ENCODE data around the gene TYMP. TPM values are rescaled to one million over a fixed set of nuclear protein-coding genes. Genes with fewer than 3 reads are reported as not detected.
"Not testable (repeated sequence)": the region's sequence is repeated elsewhere in the genome, so short reads cannot be mapped to it uniquely, and the experiment has no call there.

Gene TYMP
- total RNA-seq, 2 experiments from 2014 or later: 89.1 to 90.2 TPM

DNA sequence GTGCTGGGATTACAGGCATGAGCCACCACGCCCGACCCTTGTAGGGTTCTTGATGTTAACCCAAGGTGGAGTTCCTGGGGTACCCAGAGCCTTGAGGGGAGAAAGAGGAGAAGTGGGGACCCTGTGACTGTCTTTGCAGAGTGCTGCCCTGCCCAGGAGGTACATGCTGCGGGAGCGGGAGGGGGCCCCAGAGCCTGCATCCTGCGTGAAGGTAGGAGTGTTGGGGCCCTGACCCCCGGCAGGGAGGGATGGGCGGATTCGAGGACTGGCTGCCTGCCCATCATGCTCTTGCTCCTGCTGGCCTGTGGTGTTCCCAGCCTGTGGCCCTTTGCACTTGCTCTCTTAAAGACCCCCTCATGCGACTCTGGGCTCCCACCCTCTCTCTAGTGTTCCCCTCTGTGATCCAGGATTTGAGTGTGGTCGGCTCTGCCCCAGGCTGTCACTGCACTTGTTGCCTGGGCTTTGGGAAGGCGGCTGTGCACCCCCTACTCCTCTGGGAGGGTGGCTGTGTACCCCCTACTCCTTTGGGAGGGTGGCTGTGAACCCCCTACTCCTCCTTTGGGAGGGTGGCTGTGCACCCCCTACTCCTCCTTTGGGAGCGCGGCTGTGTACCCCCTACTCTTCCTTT is 8.9 kb downstream of the TYMP start:
- Mint-ChIP-seq H3K4me1 (peaks cover 19% of the 10 kb centered on the region), H3K4me3 (no peak overlapping the region), H3K27me3 (no peaks in the 10 kb centered on the region), H3K9me3 (no peaks in the 10 kb centered on the region), H3K27ac (no peak overlapping the region), H3K36me3 (ENCODE audit: low read depth) (peaks cover 43% of the 10 kb centered on the region)
- DNase-seq: no peak
- ChIA-PET CTCF (no interaction called here), POLR2A (interaction anchor here (12.1 kb wide), 1 partner anchor 12 kb away, joined by 321 read pairs; the partner anchor contains the start of genes LMF2 and NCAPH2)

DNA sequence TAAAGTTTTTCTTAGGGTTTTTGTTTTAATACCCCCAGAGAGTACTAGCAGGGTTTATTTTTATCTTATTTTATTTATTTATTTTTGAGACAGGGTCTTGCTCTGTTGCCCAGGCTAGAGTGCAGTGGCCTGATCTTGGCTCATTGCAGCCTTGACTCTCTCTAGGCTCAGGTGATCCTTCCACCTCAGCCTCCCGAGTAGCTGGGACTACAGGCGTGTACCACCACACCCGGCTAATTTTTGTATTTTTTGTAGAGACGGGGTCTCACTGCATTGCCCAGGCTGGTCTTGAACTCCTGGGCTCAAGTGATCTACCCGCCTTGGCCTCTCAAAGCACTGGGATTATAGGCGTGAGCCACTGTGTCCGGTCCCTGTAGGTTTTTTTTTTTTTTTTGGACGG is 9.6 kb downstream of the TYMP start:
- POLR2A ChIA-PET, H3K9me3 Mint-ChIP-seq, H3K4me3 Mint-ChIP-seq, DNase-seq, H3K27ac Mint-ChIP-seq, CTCF ChIA-PET, H3K27me3 Mint-ChIP-seq: not testable (repeated sequence)
- Mint-ChIP-seq H3K4me1 (peaks cover 21% of the 10 kb centered on the region), H3K36me3 (ENCODE audit: low read depth) (peaks cover 47% of the 10 kb centered on the region)

- H3K36me3 Mint-ChIP-seq (ENCODE audit: low read depth): peaks cover 49% of the 10 kb centered on the region
- CTCF ChIA-PET: no interaction called here
- H3K27ac Mint-ChIP-seq: no peak overlapping the region
- no peak for DNase-seq
- POLR2A ChIA-PET: interaction anchor here (1.0 to 3.2 kb wide), 3 partner anchors 10 to 12 kb away, joined by 3 to 31 read pairs (median 3); partner anchors contain the start of genes LMF2, NCAPH2 and TYMP
- no peaks in the 10 kb centered on the region for H3K27me3 Mint-ChIP-seq
- no peak overlapping the region for H3K4me3 Mint-ChIP-seq
- no peaks in the 10 kb centered on the region for H3K9me3 Mint-ChIP-seq
- peaks cover 18% of the 10 kb centered on the region for H3K4me1 Mint-ChIP-seq
These were observed 10.7 kb downstream of the TYMP start for GRCh38 chr22:50519151-50519550.

- H3K4me1 Mint-ChIP-seq: peaks cover 16% of the 10 kb centered on the region
- CTCF ChIA-PET: no interaction called here
These were observed 11.2 kb downstream of the TYMP start for GRCh38 chr22:50518606-50519005.

DNA sequence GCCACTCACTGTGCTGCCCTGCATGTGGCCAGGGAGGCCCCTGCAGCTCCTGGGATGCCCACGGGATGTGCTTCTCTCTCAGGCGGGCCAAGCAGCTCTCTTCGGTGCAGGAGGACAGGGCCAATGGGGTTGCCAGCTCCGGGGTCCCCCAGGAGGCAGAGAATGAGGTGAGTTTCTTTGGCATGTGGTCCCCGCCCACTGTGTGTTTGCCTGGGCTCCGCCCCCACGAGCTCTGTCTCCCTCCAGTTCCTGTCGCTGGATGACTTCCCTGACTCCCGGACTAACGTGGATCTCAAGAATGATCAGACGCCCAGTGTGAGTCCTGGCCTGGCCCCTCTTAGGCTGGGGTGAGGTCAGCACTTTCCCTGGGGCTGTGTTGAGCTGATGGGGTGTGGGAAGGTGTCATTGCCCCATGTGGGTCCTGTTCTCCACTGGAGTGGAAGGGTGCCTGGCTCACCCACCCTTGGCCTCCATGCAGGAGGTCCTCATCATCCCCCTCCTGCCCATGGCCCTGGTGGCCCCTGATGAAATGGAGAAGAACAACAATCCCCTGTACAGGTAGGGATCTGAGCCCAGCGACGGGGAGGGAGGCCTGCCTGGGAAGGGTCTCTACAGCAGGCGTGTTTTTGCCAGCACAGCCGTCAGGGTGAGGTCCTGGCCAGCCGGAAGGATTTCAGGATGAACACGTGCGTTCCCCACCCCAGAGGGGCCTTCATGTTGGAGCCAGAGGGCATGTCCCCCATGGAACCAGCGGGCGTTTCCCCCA is 12.1 kb downstream of the TYMP start:
- H3K36me3 Mint-ChIP-seq (ENCODE audit: low read depth): peaks cover 41% of the 10 kb centered on the region
- peaks cover 12% of the 10 kb centered on the region for H3K4me1 Mint-ChIP-seq
- no peaks in the 10 kb centered on the region for H3K9me3 Mint-ChIP-seq
- no peak overlapping the region for H3K4me3 Mint-ChIP-seq
- ChIA-PET CTCF (interaction anchor here (1.1 kb wide), 1 partner anchor 10 kb away, joined by 3 read pairs; the partner anchor contains the start of genes LMF2 and NCAPH2), POLR2A (interaction anchor here (1.0 to 3.2 kb wide), 4 partner anchors 8 to 64 kb away, joined by 3 to 31 read pairs (median 4); partner anchors contain the start of genes CHKB, LMF2 and NCAPH2)
- H3K27me3 Mint-ChIP-seq: no peaks in the 10 kb centered on the region
- no peak for DNase-seq
- H3K27ac Mint-ChIP-seq: no peak overlapping the region

More at GRCh38 chr22:50518606-50519005, 11.2 kb downstream of the TYMP start:
- POLR2A ChIA-PET: interaction anchor here (1.0 to 3.2 kb wide), 3 partner anchors 10 to 12 kb away, joined by 3 to 31 read pairs (median 3); partner anchors contain the start of genes LMF2, NCAPH2 and TYMP
- no peaks in the 10 kb centered on the region for H3K27me3 Mint-ChIP-seq
- no peak for DNase-seq
- H3K9me3 Mint-ChIP-seq: no peaks in the 10 kb centered on the region
- no peak overlapping the region for H3K27ac Mint-ChIP-seq
- no peak overlapping the region for H3K4me3 Mint-ChIP-seq
- H3K36me3 Mint-ChIP-seq (ENCODE audit: low read depth): peaks cover 47% of the 10 kb centered on the region

- no peaks in the 10 kb centered on the region for H3K9me3 Mint-ChIP-seq
- POLR2A ChIA-PET: interaction anchor here (1.0 to 3.2 kb wide), 4 partner anchors 9 to 65 kb away, joined by 3 to 31 read pairs (median 4); partner anchors contain the start of genes CHKB, LMF2 and NCAPH2
- no peak for DNase-seq
- no peaks in the 10 kb centered on the region for H3K27me3 Mint-ChIP-seq
- CTCF ChIA-PET: no interaction called here
- H3K36me3 Mint-ChIP-seq (ENCODE audit: low read depth): peaks cover 49% of the 10 kb centered on the region
- H3K4me3 Mint-ChIP-seq: no peak overlapping the region
- H3K27ac Mint-ChIP-seq: no peak overlapping the region
- peaks cover 18% of the 10 kb centered on the region for H3K4me1 Mint-ChIP-seq
These were observed 12.9 kb downstream of the TYMP start for GRCh38 chr22:50516891-50517290.

DNA sequence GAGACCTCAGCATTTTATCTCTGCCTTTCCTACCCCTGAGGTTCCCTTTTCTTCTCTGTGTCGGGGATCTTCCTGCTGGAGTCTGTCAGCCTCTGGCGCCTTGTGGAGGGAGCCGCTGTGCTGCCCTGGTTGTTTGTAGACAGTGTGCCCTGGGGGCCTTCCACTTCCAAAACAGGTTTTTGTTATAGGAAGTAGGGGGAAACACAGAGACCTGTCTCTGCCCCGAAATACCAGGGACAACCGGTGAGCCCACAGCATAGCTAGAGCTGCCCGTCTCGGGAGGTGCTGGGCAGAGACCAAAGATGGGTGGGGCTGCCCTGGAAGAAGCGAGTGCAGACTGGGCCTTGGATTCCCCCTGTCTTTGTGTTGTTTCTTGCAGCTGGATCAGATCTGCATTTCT is 13.7 kb downstream of the TYMP start:
- no peak overlapping the region for H3K4me3 Mint-ChIP-seq
- no peaks in the 10 kb centered on the region for H3K9me3 Mint-ChIP-seq
- ChIA-PET CTCF (interaction anchor here (2.9 kb wide), 1 partner anchor 9 kb away, joined by 10 read pairs; the partner anchor contains the start of gene SCO2), POLR2A (interaction anchor here (3.4 kb wide), 1 partner anchor 9 kb away, joined by 42 read pairs; the partner anchor contains the start of gene SCO2)
- H3K27ac Mint-ChIP-seq: no peak overlapping the region
- H3K27me3 Mint-ChIP-seq: no peaks in the 10 kb centered on the region
- no peak for DNase-seq
- peaks cover 20% of the 10 kb centered on the region for H3K4me1 Mint-ChIP-seq
- H3K36me3 Mint-ChIP-seq (ENCODE audit: low read depth): peaks cover 48% of the 10 kb centered on the region

- no peaks in the 10 kb centered on the region for H3K9me3 Mint-ChIP-seq
- ChIA-PET CTCF (interaction anchor here (1.4 to 2.9 kb wide), 2 partner anchors 12 kb away, joined by 6 to 10 read pairs; partner anchors contain the start of gene SCO2), POLR2A (interaction anchor here (3.4 to 7.7 kb wide), 2 partner anchors 12 to 14 kb away, joined by 42 to 321 read pairs; partner anchors contain the start of genes SCO2 and TYMP)
- no peak for DNase-seq
- peaks cover 39% of the 10 kb centered on the region for H3K36me3 Mint-ChIP-seq (ENCODE audit: low read depth)
- no peak overlapping the region for H3K4me3 Mint-ChIP-seq
- H3K4me1 Mint-ChIP-seq: peaks cover 35% of the 10 kb centered on the region
- no peak overlapping the region for H3K27ac Mint-ChIP-seq
- no peaks in the 10 kb centered on the region for H3K27me3 Mint-ChIP-seq
These were observed 16.6 kb downstream of the TYMP start for GRCh38 chr22:50513175-50513574.

DNA sequence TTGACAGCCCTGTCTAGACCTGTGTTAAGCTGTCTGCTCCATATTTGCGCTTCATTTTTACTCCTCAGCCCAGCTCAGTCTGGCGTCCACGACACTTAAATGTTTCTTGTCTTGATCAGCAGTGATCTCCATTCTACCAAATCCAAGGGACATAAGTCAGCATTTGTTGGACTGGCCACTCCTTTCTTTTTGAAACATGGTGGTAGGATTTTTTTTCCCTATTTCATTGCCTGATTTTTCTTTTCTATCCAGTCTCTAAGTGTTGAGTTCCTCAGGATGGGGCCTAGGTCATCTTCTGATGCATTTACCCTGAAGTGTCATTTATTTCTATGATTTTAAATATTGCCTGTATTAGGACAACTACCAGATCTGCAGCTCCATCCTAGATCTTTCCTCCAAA is 20.9 kb downstream of the TYMP start:
- Mint-ChIP-seq H3K4me3 (peak overlapping the region; percentile 82), H3K4me1 (peaks cover 36% of the 10 kb centered on the region), H3K27me3 (no peaks in the 10 kb centered on the region), H3K9me3 (no peaks in the 10 kb centered on the region), H3K27ac (peak overlapping the region; percentile 87), H3K36me3 (ENCODE audit: low read depth) (peaks cover 31% of the 10 kb centered on the region)
- ChIA-PET CTCF (interaction anchor here (1.3 to 4.3 kb wide), 7 partner anchors 9 to 112 kb away, joined by 3 to 102 read pairs (median 5); partner anchors contain the start of genes SCO2 and TYMP), POLR2A (interaction anchor here (0.6 to 7.7 kb wide), 17 partner anchors 9 to 592 kb away, joined by 3 to 321 read pairs (median 13); partner anchors contain the start of genes ARSA, CHKB, KLHDC7B and SCO2)
- DNase-seq: no peak

DNA sequence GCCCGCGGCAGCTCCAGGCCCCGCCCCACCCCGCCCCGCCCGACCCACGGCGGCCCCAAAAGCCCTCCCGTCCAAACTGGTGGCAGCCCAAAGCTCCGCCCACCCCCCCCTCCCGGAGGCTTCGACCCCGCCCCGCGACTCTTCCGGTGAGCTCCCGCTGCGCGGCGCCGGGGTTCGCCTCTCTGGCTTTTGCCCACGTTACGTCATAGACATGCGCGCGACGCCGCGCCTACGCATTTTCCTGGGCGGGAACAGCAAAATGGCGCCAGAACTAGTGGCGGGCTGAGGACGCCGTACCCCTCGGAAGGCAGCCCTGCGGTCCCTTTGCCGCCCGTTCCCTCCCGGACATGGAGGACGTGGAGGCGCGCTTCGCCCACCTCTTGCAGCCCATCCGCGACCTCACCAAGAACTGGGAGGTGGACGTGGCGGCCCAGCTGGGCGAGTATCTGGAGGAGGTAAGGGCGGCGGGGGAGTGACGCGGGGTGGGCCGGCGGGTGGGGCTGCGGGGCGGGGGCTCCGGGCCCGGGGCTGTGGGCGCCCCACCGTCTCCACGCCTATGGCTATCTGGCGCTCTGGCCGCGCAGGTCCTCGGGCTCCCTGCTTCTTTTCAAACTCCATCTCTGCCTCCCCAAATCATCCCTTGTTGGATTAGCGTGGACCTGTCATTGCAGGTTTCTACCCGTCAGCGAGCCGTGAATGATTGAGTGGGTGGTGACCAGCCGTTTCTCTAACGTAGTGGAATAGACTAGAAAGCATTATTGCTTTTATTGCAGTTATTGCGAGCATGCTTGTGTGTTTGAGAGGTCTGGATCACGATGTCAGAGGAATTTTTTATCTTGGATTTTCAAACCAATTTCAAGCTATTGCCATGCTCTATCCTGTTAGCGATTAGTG is 21.6 kb downstream of the TYMP start, which contains the start of gene NCAPH2:
TSS of gene NCAPH2 (plus strand) at position 234 of the 894 bp plus-strand sequence. CDS start at position 348, 114 bp downstream.
- Mint-ChIP-seq H3K27me3 (no peaks in the 10 kb centered on the region), H3K27ac (peak within 1 kb of the TSS; percentile 95), H3K4me1 (peaks cover 36% of the 10 kb centered on the region), H3K36me3 (ENCODE audit: low read depth) (peaks cover 31% of the 10 kb centered on the region), H3K4me3 (peak within 1 kb of the TSS; percentile 96), H3K9me3 (no peaks in the 10 kb centered on the region)
- ChIA-PET POLR2A (interaction anchor here (0.6 to 7.7 kb wide), 30 partner anchors 10 to 592 kb away, joined by 3 to 321 read pairs (median 4); partner anchors contain the start of genes ARSA, CHKB, HDAC10 and KLHDC7B), CTCF (interaction anchor here (0.6 to 4.3 kb wide), 14 partner anchors 8 to 231 kb away, joined by 3 to 102 read pairs (median 5); partner anchors contain the start of genes KLHDC7B, SCO2 and TYMP)
- DNase-seq: peak; percentile 98

DNA sequence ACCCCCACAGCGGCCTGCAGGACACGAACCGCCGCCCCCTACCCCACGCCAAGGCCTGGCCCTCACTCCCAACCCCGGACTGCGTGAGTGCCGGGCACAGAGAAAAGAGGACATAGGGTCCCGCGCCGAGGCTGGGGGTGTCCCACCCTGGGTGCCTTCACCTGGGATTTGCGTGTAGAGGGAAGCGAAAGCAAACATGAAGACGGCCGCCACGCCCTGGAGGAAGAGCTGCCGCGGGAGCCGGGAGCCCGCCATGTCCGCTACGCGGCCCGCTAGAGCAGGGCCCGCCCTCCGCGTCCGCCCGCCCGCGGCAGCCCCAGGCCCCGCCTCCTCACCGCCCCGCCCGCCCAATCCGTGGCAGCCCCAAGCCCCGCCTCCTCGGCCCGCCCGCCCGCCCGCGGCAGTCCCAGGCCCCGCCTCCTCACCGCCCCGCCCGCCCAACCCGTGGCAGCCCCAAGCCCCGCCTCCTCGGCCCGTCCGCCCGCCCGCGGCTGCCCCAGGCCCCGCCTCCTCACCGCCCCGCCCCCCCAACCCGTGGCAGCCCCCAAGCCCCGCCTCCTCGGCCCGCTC is 22.3 kb downstream of the TYMP start, which contains the start of gene LMF2:
TSS of gene LMF2 (minus strand) at position 282 of the 570 bp plus-strand sequence. CDS start at position 255, 27 bp downstream.
- DNase-seq: peak; percentile 95
- no peaks in the 10 kb centered on the region for H3K9me3 Mint-ChIP-seq
- peak within 1 kb of the TSS; percentile 96 for H3K4me3 Mint-ChIP-seq
- no peaks in the 10 kb centered on the region for H3K27me3 Mint-ChIP-seq
- H3K27ac Mint-ChIP-seq: peak within 1 kb of the TSS; percentile 95
- ChIA-PET CTCF (interaction anchor here (0.6 to 4.3 kb wide), 12 partner anchors 9 to 231 kb away, joined by 3 to 102 read pairs (median 5); partner anchors contain the start of genes KLHDC7B, SCO2 and TYMP), POLR2A (interaction anchor here (0.6 to 7.7 kb wide), 24 partner anchors 9 to 263 kb away, joined by 3 to 321 read pairs (median 4); partner anchors contain the start of genes CHKB, HDAC10, KLHDC7B and SCO2)
- peaks cover 26% of the 10 kb centered on the region for H3K36me3 Mint-ChIP-seq (ENCODE audit: low read depth)
- H3K4me1 Mint-ChIP-seq: peaks cover 32% of the 10 kb centered on the region
